Measurements from ENCODE around the gene PARD3B. TPM values are rescaled to one million over a fixed set of nuclear protein-coding genes. Genes with fewer than 3 reads are reported as not detected.

PARD3B gene
- total and polyA plus RNA-seq, 10 of the 15 experiments (the other 5 are each of a cell fraction or from before 2014, with no cell fraction given) = 0.01 to 0.54 (median 0.07) TPM; not detected in 7

- ATAC-seq (no peak), DNase-seq (ENCODE audit: low read depth, low spot score) (no peak), FAIRE-seq (no peak)
- ChIA-PET CTCF (no interaction called here), SMC1A (ENCODE audit: uncharacterized antibody, unreplicated experiment) (no interaction called here), RAD21 (ENCODE audit: unreplicated experiment) (no interaction called here), POLR2A (no interaction called here)
- Histone ChIP-seq H3K27me3 (replicated peaks in 1 of 2; ENCODE audit: control insufficient read depth in 2 of 2, insufficient read depth in 2 of 2, low read length in 1 of 2) (no peaks in the 10 kb centered on the region), H3K36me3 (ENCODE audit: control insufficient read depth in 2 of 2, insufficient read depth in 2 of 2, low read length in 1 of 2) (no peaks in the 10 kb centered on the region), H4K20me1 (ENCODE audit: control insufficient read depth, insufficient read depth) (no peaks in the 10 kb centered on the region), H3K79me2 (ENCODE audit: control insufficient read depth, insufficient read depth, low read length) (no peaks in the 10 kb centered on the region), H3K9ac (ENCODE audit: control insufficient read depth, insufficient read depth, low read length) (no peak overlapping the region), H3K27ac (ENCODE audit: control insufficient read depth, insufficient read depth) (no peak overlapping the region), H3K4me2 (ENCODE audit: control insufficient read depth, insufficient read depth) (no peak overlapping the region), H3K9me3 (replicated peaks; ENCODE audit: control insufficient read depth, insufficient read depth, low read length) (no peaks in the 10 kb centered on the region), H3K4me1 (ENCODE audit: control insufficient read depth, insufficient read depth, low read length) (no peaks in the 10 kb centered on the region), H2AFZ (ENCODE audit: control insufficient read depth, low read depth, low read length) (no peak overlapping the region), H3K4me3 (no peak overlapping the region)
- intact Hi-C loops (cut with micrococcal nuclease; ENCODE audit: unreplicated experiment) (no loop called here), in situ Hi-C loops (cut with MboI) (no loop called here)
- TF ChIP-seq ZNF24 (IDR thresholded peaks at IDR 0.05) = no peak
- no peak for TF ChIP-seq CHD2 (IDR thresholded peaks at IDR 0.05; ENCODE audit: borderline replicate concordance, low read depth, low read length)
- no peak for TF ChIP-seq SUPT20H (IDR thresholded peaks at IDR 0.05; ENCODE audit: borderline replicate concordance, control insufficient read depth, low read depth, low read length)
- no peak for TF ChIP-seq ASH2L (IDR thresholded peaks at IDR 0.05; ENCODE audit: borderline replicate concordance, low read depth)
- TF ChIP-seq STAT3 (IDR thresholded peaks at IDR 0.05; ENCODE audit: low read depth, low read length) = no peak
- no peak for TF ChIP-seq IKZF2 (IDR thresholded peaks at IDR 0.05)
- TF ChIP-seq KDM1A (IDR thresholded peaks at IDR 0.05; ENCODE audit: borderline replicate concordance) = no peak
- no peak for TF ChIP-seq ZNF592 (IDR thresholded peaks at IDR 0.05)
- no peak for TF ChIP-seq SMC3 (IDR thresholded peaks at IDR 0.05; ENCODE audit: borderline replicate concordance, low read length)
- BruUV-seq (replicated peaks) = no TSS peak
- WGBS (ENCODE audit: insufficient coverage, insufficient replicate concordance, low lambda C conversion rate, missing lambda C conversion rate) = 0% methylated on average over 2 of the region's 2 CpGs
These were observed 120.5 kb downstream of the PARD3B start for GRCh38 chr2:204665771-204666170.
